22Rv1 (cell line): Measurements from ENCODE around the gene KCNG2.

Source experiments
- CTCF ChIP-seq: fragments of 450-650 bp; IDR thresholded peaks from 2 replicates; pipeline ENCODE4 v1.5.1; 2017; ENCODE audit warnings: mild to moderate bottlenecking
- ZFX ChIP-seq: fragments of 450-650 bp; IDR thresholded peaks from 2 replicates; pipeline ENCODE4 v1.6.1; 2017; ENCODE audit warnings: antibody characterized with exemption, borderline replicate concordance

GRCh38 chr18:79912409-79912991, 114.8 kb downstream of the KCNG2 start:
- TF ChIP-seq CTCF = no peak
- TF ChIP-seq ZFX = no peak
